GM20431 (cell line): ENCODE results near the gene CLCN3.
"Not testable (repeated sequence)": the region's sequence is repeated elsewhere in the genome, so short reads cannot be mapped to it uniquely, and the experiment has no call there.

Source experiments
- in situ Hi-C: fragments of 300-500 bp; cut with MseI, MboI; formaldehyde crosslinking; loops from one replicate; pipeline ENCODE4 v1.15.0; 2020; ENCODE audit warnings: low sequenced_read_pairs; ENCODE audit not compliant: unreplicated experiment

CLCN3 gene

GRCh38 chr4:169619958-169620879 lies at the start of gene CLCN3:
Gene CLCN3, plus strand, starts transcription at chr4:169620578. Its CDS starts 15,351 bp downstream, at chr4:169635929.
- in situ Hi-C loops, result loop anchor here (25.0 kb wide), 1 partner anchor 392 kb away; no protein-coding TSS in a partner anchor

DNA sequence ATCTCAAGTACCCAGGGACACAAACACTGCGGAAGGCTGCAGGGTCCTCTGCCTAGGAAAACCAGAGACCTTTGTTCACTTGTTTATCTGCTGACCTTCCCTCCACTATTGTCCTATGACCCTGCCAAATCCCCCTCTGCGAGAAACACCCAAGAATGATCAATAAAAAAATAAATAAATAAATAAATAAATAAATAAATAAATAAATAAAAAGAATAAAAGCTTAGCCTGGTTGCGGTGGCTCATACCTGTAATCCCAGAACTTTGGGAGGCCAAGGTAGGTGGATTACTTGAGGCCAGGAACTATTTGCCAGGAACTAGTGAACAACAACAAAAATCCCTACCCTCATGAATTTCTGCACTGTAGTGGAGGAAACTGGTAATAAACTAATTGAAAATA lies 49.4 kb upstream of the CLCN3 start:
- in situ Hi-C loops, result not testable (repeated sequence)

- in situ Hi-C loops, result no loop called here
Observed at GRCh38 chr4:169571435-169571834, 48.9 kb upstream of the CLCN3 start.

- in situ Hi-C loops, result no loop called here
Observed at GRCh38 chr4:169573889-169574288, 46.5 kb upstream of the CLCN3 start.

GRCh38 chr4:169582203-169582602 lies 38.2 kb upstream of the CLCN3 start:
- in situ Hi-C loops, result no loop called here

- in situ Hi-C loops, result no loop called here
Observed at GRCh38 chr4:169582706-169583105, 37.7 kb upstream of the CLCN3 start.

GRCh38 chr4:169583563-169583962 lies 36.8 kb upstream of the CLCN3 start:
- in situ Hi-C loops, result no loop called here

DNA sequence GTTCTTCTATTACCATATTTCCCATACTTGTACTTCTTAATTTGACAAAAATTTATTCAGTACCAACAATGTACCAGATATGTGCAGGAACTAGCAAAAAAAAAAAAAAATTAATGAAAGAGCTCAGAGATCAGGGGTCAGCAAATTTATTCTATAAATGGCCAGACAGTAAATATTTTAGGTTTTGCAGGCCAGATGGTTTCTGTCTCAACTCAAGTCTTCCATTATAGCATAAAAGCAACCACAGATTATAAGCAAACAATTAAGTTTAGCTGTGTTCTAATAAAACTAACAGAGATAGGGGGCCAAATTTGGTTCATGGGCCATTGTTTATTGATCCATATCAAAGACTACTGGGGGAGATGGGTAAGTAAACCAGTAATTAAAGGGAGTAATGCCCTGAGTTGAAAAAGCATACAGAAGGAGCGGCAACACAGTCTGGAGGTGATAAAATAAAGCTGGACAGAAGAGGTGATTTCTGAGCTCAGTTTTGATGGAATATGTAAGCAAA lies 27.3 kb upstream of the CLCN3 start:
- in situ Hi-C loops, result no loop called here

DNA sequence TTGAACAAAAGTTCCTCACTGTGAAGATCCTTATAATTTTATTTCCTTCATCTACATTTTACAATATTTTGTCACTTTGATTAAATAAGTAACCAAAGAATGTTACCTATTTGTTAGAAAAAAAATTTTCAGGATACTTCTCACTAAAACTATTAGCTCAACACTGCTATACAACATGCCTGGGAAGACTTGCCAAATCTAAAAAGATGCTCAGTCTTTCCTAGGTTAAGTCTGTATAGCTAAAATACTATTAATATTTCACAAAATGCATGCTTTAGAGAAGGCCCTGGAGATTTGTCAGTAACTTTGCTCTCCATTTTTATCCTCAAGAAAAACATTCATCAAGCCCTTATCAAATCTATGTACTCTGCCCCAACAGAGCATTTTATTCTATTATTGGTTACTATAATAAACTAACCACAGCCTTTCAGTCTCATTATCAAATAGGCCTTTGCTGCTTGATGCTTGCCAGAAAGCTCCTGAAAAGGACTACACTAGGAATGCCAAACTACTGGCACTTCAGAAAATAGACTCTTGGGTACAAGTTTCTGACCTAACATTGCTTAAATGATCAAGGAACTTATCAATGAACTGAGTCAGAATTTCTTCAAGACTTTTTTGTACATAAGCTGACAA lies 25.7 kb upstream of the CLCN3 start:
- in situ Hi-C loops, result no loop called here

DNA sequence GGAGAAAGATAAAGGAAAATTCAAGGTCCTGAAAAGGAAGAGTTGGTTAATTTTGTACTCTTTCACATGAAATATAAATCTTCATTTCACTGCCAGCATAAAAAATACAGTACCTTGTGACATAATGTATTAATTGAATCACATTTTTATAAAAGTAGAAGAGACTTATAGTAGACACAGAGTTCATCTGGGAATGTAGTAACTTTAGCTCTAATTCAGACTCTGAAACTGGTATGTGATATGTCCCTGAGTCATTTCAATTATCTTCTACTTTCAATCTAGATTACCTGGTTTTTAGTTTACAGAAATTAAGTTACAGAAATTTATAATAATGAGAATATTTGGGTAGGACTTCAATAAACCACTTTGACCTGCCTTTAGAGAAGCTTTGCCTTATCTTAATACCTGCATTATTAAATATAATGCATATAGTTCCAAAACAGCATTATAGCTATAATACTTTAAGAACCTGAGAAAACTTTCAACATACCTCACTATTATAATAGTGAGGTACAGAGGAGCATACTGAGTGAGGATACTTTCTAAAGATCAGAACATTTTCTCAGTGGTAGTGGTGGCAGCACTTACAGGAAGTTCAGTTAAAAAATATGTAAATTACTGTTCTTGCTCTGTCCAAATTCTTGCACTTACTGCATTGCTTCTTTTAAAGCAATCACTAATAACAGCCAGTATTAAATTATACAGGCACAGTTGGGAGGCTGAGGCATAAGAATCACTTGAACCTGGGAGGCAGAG lies 19.2 kb upstream of the CLCN3 start:
- in situ Hi-C loops, result loop anchor here (25.0 kb wide), 1 partner anchor 411 kb away; no protein-coding TSS in a partner anchor

- in situ Hi-C loops, result loop anchor here (25.0 kb wide), 1 partner anchor 409 kb away; no protein-coding TSS in a partner anchor
Observed at GRCh38 chr4:169603312-169603711, 17.1 kb upstream of the CLCN3 start.

DNA sequence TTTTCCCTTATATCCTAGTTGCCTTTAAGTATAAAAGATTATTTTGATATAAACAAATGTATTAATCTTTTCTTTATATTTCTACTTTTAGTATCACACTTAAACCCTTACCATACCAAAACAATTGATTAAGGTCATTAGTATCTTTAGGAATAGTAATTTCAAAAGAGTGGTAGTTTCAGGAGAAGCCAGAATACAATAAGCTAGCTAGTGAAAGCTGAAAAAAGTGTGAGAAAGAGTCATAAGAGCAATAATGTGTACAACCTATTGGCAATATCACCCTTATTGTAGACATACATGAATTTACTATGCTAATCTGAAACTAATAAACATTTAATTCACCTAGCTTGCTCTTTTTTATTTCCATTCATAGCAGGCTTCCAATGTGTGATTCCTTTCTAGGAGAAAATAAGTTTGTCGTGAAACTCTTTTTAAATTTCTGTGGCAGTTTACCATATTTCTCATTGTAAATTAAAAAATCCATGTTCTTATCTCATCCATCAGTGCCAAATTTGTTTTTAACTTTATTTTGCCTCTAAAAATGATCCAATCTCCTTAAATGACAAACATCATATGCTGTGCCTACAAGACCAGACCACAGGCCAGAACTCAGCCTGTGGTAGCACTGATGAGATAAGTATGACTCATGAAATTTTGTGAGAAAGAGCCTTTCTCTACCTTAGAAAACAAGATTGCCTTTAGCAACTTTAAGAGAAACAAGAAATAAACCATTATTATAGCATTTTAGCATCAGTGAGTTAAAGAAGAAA lies 16.1 kb upstream of the CLCN3 start:
- in situ Hi-C loops, result loop anchor here (25.0 kb wide), 1 partner anchor 408 kb away; no protein-coding TSS in a partner anchor

DNA sequence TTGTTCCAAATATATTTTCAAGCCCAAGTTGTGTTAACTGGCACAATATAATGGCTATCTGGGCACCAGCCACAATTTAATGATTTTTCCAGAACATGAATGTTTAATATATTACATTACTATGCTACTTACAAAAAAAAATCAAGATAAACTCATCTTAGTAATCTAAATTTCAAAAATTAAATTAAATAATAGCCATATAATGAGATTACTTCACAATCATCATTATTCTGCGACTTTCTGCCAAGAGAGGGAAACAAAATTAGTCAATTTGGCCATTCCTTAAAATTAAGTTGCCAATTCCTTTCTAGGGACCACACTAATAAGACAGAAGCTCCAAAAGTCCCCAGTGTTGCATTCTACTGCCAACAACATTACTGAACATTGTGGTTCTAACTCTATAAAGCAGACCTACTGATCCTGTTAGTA lies 15.5 kb upstream of the CLCN3 start:
- in situ Hi-C loops, result loop anchor here (25.0 kb wide), 1 partner anchor 407 kb away; no protein-coding TSS in a partner anchor

DNA sequence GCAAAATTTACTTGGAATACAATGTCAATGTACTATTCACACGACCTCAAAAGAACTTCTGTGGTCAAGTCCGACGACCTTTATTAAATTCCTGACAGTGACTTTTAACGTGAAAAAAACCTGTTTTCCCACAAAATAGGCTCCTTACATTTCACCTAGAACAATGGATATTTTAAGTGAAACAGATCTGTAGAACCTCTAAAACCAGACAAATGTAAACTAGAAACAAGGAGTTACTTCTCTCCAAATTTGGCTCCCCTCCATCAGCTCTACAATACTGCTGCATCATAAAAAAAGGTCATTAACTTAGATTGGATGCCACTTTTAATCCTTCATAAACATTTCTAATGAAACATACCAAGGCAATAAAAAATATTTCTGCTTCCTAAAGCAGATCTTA lies 9.2 kb upstream of the CLCN3 start:
- in situ Hi-C loops, result loop anchor here (25.0 kb wide), 1 partner anchor 401 kb away; no protein-coding TSS in a partner anchor

DNA sequence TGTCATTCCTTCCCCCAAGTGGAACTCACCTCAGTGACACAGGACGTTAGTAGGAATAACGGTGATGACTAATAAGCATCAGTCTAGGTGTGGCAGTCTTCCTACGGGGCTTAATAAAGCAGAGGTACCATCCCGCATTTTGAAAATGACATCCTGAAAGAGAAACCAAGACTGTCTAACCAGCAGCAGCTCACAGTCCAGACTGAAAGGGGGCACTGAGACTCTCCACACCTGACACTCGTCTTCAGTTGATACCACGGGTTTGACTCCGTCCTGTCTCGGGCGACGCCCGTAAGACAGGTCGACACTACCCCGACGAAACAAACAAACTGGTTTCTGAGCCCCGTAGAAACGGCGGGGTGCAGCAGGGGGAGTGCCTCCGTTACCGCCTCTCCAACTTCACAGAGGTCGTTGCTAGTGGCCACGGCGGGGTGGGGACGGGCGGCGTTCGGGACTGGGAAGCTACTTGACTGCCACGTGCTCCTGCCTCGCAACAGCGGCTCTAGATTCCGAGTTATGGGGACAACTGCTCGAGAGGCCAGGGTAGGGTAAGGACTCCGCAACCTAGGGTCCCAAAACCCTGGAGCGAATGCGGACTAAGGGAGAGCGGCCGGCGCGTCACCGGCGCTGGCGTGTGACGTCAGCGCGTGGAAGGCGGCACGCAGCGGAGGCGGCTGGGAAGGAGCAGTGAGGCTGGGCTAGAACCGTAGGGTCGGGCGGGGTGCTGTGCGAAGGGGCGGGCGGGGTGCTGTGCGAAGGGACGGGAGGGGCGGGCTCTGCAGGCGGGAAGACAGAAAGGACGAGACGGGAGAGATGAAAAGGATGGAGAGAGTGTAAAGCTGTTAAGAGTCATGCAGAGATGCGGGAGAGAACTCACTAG lies 8.1 kb upstream of the CLCN3 start, which contains the start of gene NEK1:
TSS of gene NEK1 (minus strand) at position 593 of the 880 bp plus-strand sequence. CDS start 9,953 bp downstream, outside the sequence.
- in situ Hi-C loops, result loop anchor here (25.0 kb wide), 1 partner anchor 400 kb away; no protein-coding TSS in a partner anchor

GRCh38 chr4:169612871-169613859 lies 7.2 kb upstream of the CLCN3 start:
- in situ Hi-C loops, result loop anchor here (25.0 kb wide), 1 partner anchor 399 kb away; no protein-coding TSS in a partner anchor
